ENCODE measurements around the gene HCFC2. TPM values are rescaled to one million over a fixed set of nuclear protein-coding genes. Genes with fewer than 3 reads are reported as not detected.

Gene HCFC2
- polyA plus RNA-seq, 2 donors = 6.8 to 6.9 TPM

GRCh38 chr12:104130760-104131159, 66.4 kb downstream of the HCFC2 start:
- Histone ChIP-seq H3K36me3 (ENCODE audit: control insufficient read depth in 2 of 2, insufficient read depth in 2 of 2, low read length in 1 of 2) (peaks cover 0 to 2% of the 10 kb centered on the region in 2 donors), H3K4me3 (ENCODE audit: low read depth in 1 of 2, low read length in 2 of 2) (no peak overlapping the region), H3K4me1 (ENCODE audit: control insufficient read depth in 2 of 2, insufficient read depth in 2 of 2, low read length in 1 of 2) (no peaks in the 10 kb centered on the region), H3K27ac (ENCODE audit: low read depth in 2 of 2, low read length in 1 of 2) (no peak overlapping the region), H3K27me3 (ENCODE audit: control insufficient read depth in 1 of 2, insufficient read depth in 2 of 2, low read length in 2 of 2) (no peaks in the 10 kb centered on the region), H3K9me3 (ENCODE audit: control insufficient read depth in 2 of 2, insufficient read depth in 1 of 2, low read depth in 1 of 2, low read length in 1 of 2) (no peaks in the 10 kb centered on the region)
- WGBS, 2 donors = 66 to 71% methylated on average over 2 of the region's 2 CpGs

- Histone ChIP-seq H3K9me3 (ENCODE audit: control insufficient read depth in 2 of 2, insufficient read depth in 1 of 2, low read depth in 1 of 2, low read length in 1 of 2) (no peaks in the 10 kb centered on the region), H3K36me3 (ENCODE audit: control insufficient read depth in 2 of 2, insufficient read depth in 2 of 2, low read length in 1 of 2) (peaks cover 0 to 2% of the 10 kb centered on the region in 2 donors), H3K27ac (ENCODE audit: low read depth in 2 of 2, low read length in 1 of 2) (no peak overlapping the region), H3K4me1 (ENCODE audit: control insufficient read depth in 2 of 2, insufficient read depth in 2 of 2, low read length in 1 of 2) (no peaks in the 10 kb centered on the region), H3K4me3 (ENCODE audit: low read depth in 1 of 2, low read length in 2 of 2) (no peak overlapping the region), H3K27me3 (ENCODE audit: control insufficient read depth in 1 of 2, insufficient read depth in 2 of 2, low read length in 2 of 2) (no peaks in the 10 kb centered on the region)
- 86 to 95% methylated on average over 4 of the region's 4 CpGs for WGBS, 2 donors
Observed at GRCh38 chr12:104131609-104132008, 67.3 kb downstream of the HCFC2 start.

- no peak overlapping the region for H3K27ac ChIP-seq (ENCODE audit: low read depth in 2 of 2, low read length in 1 of 2)
- H3K36me3 ChIP-seq (ENCODE audit: control insufficient read depth in 2 of 2, insufficient read depth in 2 of 2, low read length in 1 of 2) = peaks cover 0 to 2% of the 10 kb centered on the region in 2 donors
- no peaks in the 10 kb centered on the region for H3K27me3 ChIP-seq (ENCODE audit: control insufficient read depth in 1 of 2, insufficient read depth in 2 of 2, low read length in 2 of 2)
- no peaks in the 10 kb centered on the region for H3K4me1 ChIP-seq (ENCODE audit: control insufficient read depth in 2 of 2, insufficient read depth in 2 of 2, low read length in 1 of 2)
- H3K9me3 ChIP-seq (ENCODE audit: control insufficient read depth in 2 of 2, insufficient read depth in 1 of 2, low read depth in 1 of 2, low read length in 1 of 2) = no peaks in the 10 kb centered on the region
- no peak overlapping the region for H3K4me3 ChIP-seq (ENCODE audit: low read depth in 1 of 2, low read length in 2 of 2)
- 78 to 84% methylated on average over 7 of the region's 7 CpGs for WGBS, 2 donors
Observed at GRCh38 chr12:104132351-104132956, 68.1 kb downstream of the HCFC2 start.

- H3K27ac ChIP-seq (ENCODE audit: low read depth in 2 of 2, low read length in 1 of 2) = no peak overlapping the region
- H3K27me3 ChIP-seq (ENCODE audit: control insufficient read depth in 1 of 2, insufficient read depth in 2 of 2, low read length in 2 of 2) = no peaks in the 10 kb centered on the region
- no peaks in the 10 kb centered on the region for H3K4me1 ChIP-seq (ENCODE audit: control insufficient read depth in 2 of 2, insufficient read depth in 2 of 2, low read length in 1 of 2)
- no peaks in the 10 kb centered on the region for H3K36me3 ChIP-seq (ENCODE audit: control insufficient read depth in 2 of 2, insufficient read depth in 2 of 2, low read length in 1 of 2)
- H3K9me3 ChIP-seq (ENCODE audit: control insufficient read depth in 2 of 2, insufficient read depth in 1 of 2, low read depth in 1 of 2, low read length in 1 of 2) = no peaks in the 10 kb centered on the region
- 90 to 91% methylated on average over 5 of the region's 5 CpGs for WGBS, 2 donors
- H3K4me3 ChIP-seq (ENCODE audit: low read depth in 1 of 2, low read length in 2 of 2) = no peak overlapping the region
Observed at GRCh38 chr12:104133321-104133720, 69.0 kb downstream of the HCFC2 start.

GRCh38 chr12:104133866-104134265, 69.5 kb downstream of the HCFC2 start:
- Histone ChIP-seq H3K27me3 (ENCODE audit: control insufficient read depth in 1 of 2, insufficient read depth in 2 of 2, low read length in 2 of 2) (no peaks in the 10 kb centered on the region), H3K36me3 (ENCODE audit: control insufficient read depth in 2 of 2, insufficient read depth in 2 of 2, low read length in 1 of 2) (no peaks in the 10 kb centered on the region), H3K4me1 (ENCODE audit: control insufficient read depth in 2 of 2, insufficient read depth in 2 of 2, low read length in 1 of 2) (no peaks in the 10 kb centered on the region), H3K9me3 (ENCODE audit: control insufficient read depth in 2 of 2, insufficient read depth in 1 of 2, low read depth in 1 of 2, low read length in 1 of 2) (no peaks in the 10 kb centered on the region), H3K27ac (ENCODE audit: low read depth in 2 of 2, low read length in 1 of 2) (no peak overlapping the region), H3K4me3 (ENCODE audit: low read depth in 1 of 2, low read length in 2 of 2) (no peak overlapping the region)
- WGBS, 2 donors = 91 to 97% methylated on average over 1 of the region's 1 CpG

GRCh38 chr12:104134882-104135281, 70.6 kb downstream of the HCFC2 start:
- H3K4me1 ChIP-seq (ENCODE audit: control insufficient read depth in 2 of 2, insufficient read depth in 2 of 2, low read length in 1 of 2) = no peaks in the 10 kb centered on the region
- H3K27me3 ChIP-seq (ENCODE audit: control insufficient read depth in 1 of 2, insufficient read depth in 2 of 2, low read length in 2 of 2) = no peaks in the 10 kb centered on the region
- H3K4me3 ChIP-seq (ENCODE audit: low read depth in 1 of 2, low read length in 2 of 2) = no peak overlapping the region
- H3K27ac ChIP-seq (ENCODE audit: low read depth in 2 of 2, low read length in 1 of 2) = no peak overlapping the region
- 98 to 100% methylated on average over 1 of the region's 1 CpG for WGBS, 2 donors
- H3K36me3 ChIP-seq (ENCODE audit: control insufficient read depth in 2 of 2, insufficient read depth in 2 of 2, low read length in 1 of 2) = no peaks in the 10 kb centered on the region
- no peaks in the 10 kb centered on the region for H3K9me3 ChIP-seq (ENCODE audit: control insufficient read depth in 2 of 2, insufficient read depth in 1 of 2, low read depth in 1 of 2, low read length in 1 of 2)

GRCh38 chr12:104136577-104136976, 72.2 kb downstream of the HCFC2 start:
- H3K4me3 ChIP-seq (ENCODE audit: low read depth in 1 of 2, low read length in 2 of 2) = peak overlapping the region in 1 of 2 donors; percentile 84
- H3K4me1 ChIP-seq (ENCODE audit: control insufficient read depth in 2 of 2, insufficient read depth in 2 of 2, low read length in 1 of 2) = no peaks in the 10 kb centered on the region
- H3K9me3 ChIP-seq (ENCODE audit: control insufficient read depth in 2 of 2, insufficient read depth in 1 of 2, low read depth in 1 of 2, low read length in 1 of 2) = no peaks in the 10 kb centered on the region
- H3K27ac ChIP-seq (ENCODE audit: low read depth in 2 of 2, low read length in 1 of 2) = no peak overlapping the region
- no peaks in the 10 kb centered on the region for H3K27me3 ChIP-seq (ENCODE audit: control insufficient read depth in 1 of 2, insufficient read depth in 2 of 2, low read length in 2 of 2)
- H3K36me3 ChIP-seq (ENCODE audit: control insufficient read depth in 2 of 2, insufficient read depth in 2 of 2, low read length in 1 of 2) = no peaks in the 10 kb centered on the region

- Histone ChIP-seq H3K9me3 (ENCODE audit: control insufficient read depth in 2 of 2, insufficient read depth in 1 of 2, low read depth in 1 of 2, low read length in 1 of 2) (no peaks in the 10 kb centered on the region), H3K36me3 (ENCODE audit: control insufficient read depth in 2 of 2, insufficient read depth in 2 of 2, low read length in 1 of 2) (no peaks in the 10 kb centered on the region), H3K4me3 (ENCODE audit: low read depth in 1 of 2, low read length in 2 of 2) (peak overlapping the region; percentile 84 to 87), H3K27me3 (ENCODE audit: control insufficient read depth in 1 of 2, insufficient read depth in 2 of 2, low read length in 2 of 2) (no peaks in the 10 kb centered on the region), H3K27ac (ENCODE audit: low read depth in 2 of 2, low read length in 1 of 2) (peak overlapping the region; percentile 97), H3K4me1 (ENCODE audit: control insufficient read depth in 2 of 2, insufficient read depth in 2 of 2, low read length in 1 of 2) (no peaks in the 10 kb centered on the region)
- WGBS, 2 donors = 1% methylated on average over 40 to 78 of the region's 78 CpGs
Observed at GRCh38 chr12:104137001-104137901, 72.9 kb downstream of the HCFC2 start.

GRCh38 chr12:104137902-104138796, 73.8 kb downstream of the HCFC2 start, which contains the start of gene NFYB:
NFYB (minus strand) TSS chr12:104138210; CDS start chr12:104135453, 2,757 bp downstream.
- peak within 1 kb of the TSS; percentile 84 to 87 for H3K4me3 ChIP-seq (ENCODE audit: low read depth in 1 of 2, low read length in 2 of 2)
- H3K27ac ChIP-seq (ENCODE audit: low read depth in 2 of 2, low read length in 1 of 2) = peak within 1 kb of the TSS; percentile 97
- H3K4me1 ChIP-seq (ENCODE audit: control insufficient read depth in 2 of 2, insufficient read depth in 2 of 2, low read length in 1 of 2) = no peaks in the 10 kb centered on the region
- no peaks in the 10 kb centered on the region for H3K9me3 ChIP-seq (ENCODE audit: control insufficient read depth in 2 of 2, insufficient read depth in 1 of 2, low read depth in 1 of 2, low read length in 1 of 2)
- H3K36me3 ChIP-seq (ENCODE audit: control insufficient read depth in 2 of 2, insufficient read depth in 2 of 2, low read length in 1 of 2) = no peaks in the 10 kb centered on the region
- WGBS, 2 donors = 4 to 6% methylated on average over 68 to 111 of the region's 111 CpGs
- no peaks in the 10 kb centered on the region for H3K27me3 ChIP-seq (ENCODE audit: control insufficient read depth in 1 of 2, insufficient read depth in 2 of 2, low read length in 2 of 2)

Data from esophagus (tissue), 2 donors.